Neural cell (in vitro differentiated cells): Measurements from ENCODE around the gene FBXO34. TPM values are rescaled to one million over a fixed set of nuclear protein-coding genes. Genes with fewer than 3 reads are reported as not detected.

Experiments
- H2AFZ ChIP-seq: fragments of 200-600, 300-800 bp; sonication (generic), shearing (Covaris generic); 2 replicates; pipeline ENCODE4 v1.6.0; 2014; ENCODE audit warnings: low read depth, mild to moderate bottlenecking, antibody characterized with exemption, low read length, moderate library complexity
- H3F3A ChIP-seq: fragments of 200-600 bp; shearing (Covaris generic); 2 replicates; pipeline ENCODE4 v1.6.1; 2016; ENCODE audit warnings: mild to moderate bottlenecking, moderate library complexity, mixed read lengths, antibody characterized with exemption, low read length; ENCODE audit not compliant: insufficient read depth, poor library complexity, severe bottlenecking
- H3K27ac ChIP-seq: fragments of 200-600, 300-800 bp; sonication (generic), shearing (Covaris generic); 2 replicates; pipeline ENCODE4 v1.5.1; 2014; ENCODE audit warnings: mild to moderate bottlenecking, low read length, moderate library complexity
- H3K27me3 ChIP-seq: fragments of 300-800, 200-600 bp; sonication (generic), shearing (Covaris generic); 2 replicates; pipeline ENCODE4 v1.6.0; 2014; ENCODE audit warnings: mild to moderate bottlenecking, low read depth, low read length, moderate library complexity; ENCODE audit not compliant: insufficient read depth
- H3K36me3 ChIP-seq: fragments of 300-800, 200-600 bp; sonication (generic), shearing (Covaris generic); 2 replicates; pipeline ENCODE4 v1.5.1; 2014; ENCODE audit warnings: mild to moderate bottlenecking, antibody characterized with exemption, low read length, moderate library complexity; ENCODE audit not compliant: insufficient read depth
- H3K4me2 ChIP-seq: fragments of 300-800, 200-600 bp; sonication (generic), shearing (Covaris generic); 2 replicates; pipeline ENCODE4 v1.6.0; 2014; ENCODE audit warnings: mild to moderate bottlenecking, low read length
- H3K4me3 ChIP-seq: fragments of 300-800, 200-600 bp; sonication (generic), shearing (Covaris generic); 2 replicates; pipeline ENCODE4 v1.5.1; 2014; ENCODE audit warnings: mild to moderate bottlenecking, low read length, moderate library complexity
- H3K79me2 ChIP-seq: fragments of 200-600 bp; shearing (Covaris generic); replicated peaks from 2 replicates; pipeline ENCODE4 v1.6.0; 2014; ENCODE audit warnings: mild to moderate bottlenecking, low read length, moderate library complexity; ENCODE audit not compliant: insufficient read depth
- H3K9ac ChIP-seq: fragments of 300-800, 200-600 bp; sonication (generic), shearing (Covaris generic); 2 replicates; pipeline ENCODE4 v1.6.1; 2016; ENCODE audit warnings: mild to moderate bottlenecking, low read length, mixed read lengths
- H3K9me2 ChIP-seq: fragments of 200-600 bp; shearing (Covaris generic); 2 replicates; pipeline ENCODE4 v1.6.1; 2016; ENCODE audit warnings: mild to moderate bottlenecking, low read length, mixed read lengths; ENCODE audit not compliant: insufficient read depth
- H3K9me3 ChIP-seq: fragments of 200-600, 300-800 bp; sonication (generic), shearing (Covaris generic); 2 replicates; pipeline ENCODE4 v1.6.1; 2016; ENCODE audit warnings: mild to moderate bottlenecking, mixed run types, low read length, moderate library complexity, mixed read lengths
- H4K20me1 ChIP-seq: fragments of 200-600 bp; shearing (Covaris generic); 2 replicates; pipeline ENCODE4 v1.6.1; 2016; ENCODE audit warnings: mild to moderate bottlenecking, mixed run types; ENCODE audit not compliant: insufficient read depth
- CTCF ChIP-seq: fragments of 450-650 bp; IDR thresholded peaks from 2 replicates; pipeline ENCODE4 v1.5.1; 2014; ENCODE audit warnings: antibody characterized with exemption, mild to moderate bottlenecking, moderate library complexity; ENCODE audit not compliant: poor library complexity, severe bottlenecking
- EP300 ChIP-seq: fragments of 450-650 bp; conservative IDR thresholded peaks from 2 replicates; pipeline ENCODE4 v1.6.1; 2014; ENCODE audit warnings: antibody characterized with exemption, mild to moderate bottlenecking, moderate library complexity; ENCODE audit not compliant: poor library complexity, severe bottlenecking
- EZH2 ChIP-seq: fragments of 200-600, 300-800 bp; shearing (Covaris generic), sonication (generic); IDR thresholded peaks from 2 replicates; pipeline ENCODE4 v1.6.1; 2014; ENCODE audit warnings: antibody characterized with exemption, low read length, borderline replicate concordance, mild to moderate bottlenecking; ENCODE audit not compliant: insufficient read depth, poor library complexity, severe bottlenecking
- MXI1 ChIP-seq: fragments of 450-650 bp; conservative IDR thresholded peaks from 2 replicates; pipeline ENCODE4 v1.6.1; 2014; ENCODE audit warnings: antibody characterized with exemption, mild to moderate bottlenecking; ENCODE audit not compliant: poor library complexity, severe bottlenecking
- RAD21 ChIP-seq: fragments of 450-650 bp; conservative IDR thresholded peaks from 2 replicates; pipeline ENCODE4 v1.6.1; 2014; ENCODE audit warnings: antibody characterized with exemption, mild to moderate bottlenecking, moderate library complexity
- REST ChIP-seq: IDR thresholded peaks from 2 replicates; pipeline ENCODE4 v1.6.1; 2012; ENCODE audit warnings: borderline replicate concordance
- SMC3 ChIP-seq: fragments of 450-650 bp; conservative IDR thresholded peaks from 2 replicates; pipeline ENCODE4 v1.6.1; 2014; ENCODE audit warnings: antibody characterized with exemption, mild to moderate bottlenecking, moderate library complexity; ENCODE audit not compliant: poor library complexity
- TAF1 ChIP-seq: IDR thresholded peaks from 2 replicates; pipeline ENCODE4 v1.6.1; 2012; ENCODE audit warnings: low read depth
- polyA plus RNA-seq: library from polyadenylated mRNA; depleted of rRNA; stranded (reverse); fragments of >200 nt; gene quantifications from 2 replicates; pipeline ENCODE4 v1.2.3, GENCODE V29; 2014

FBXO34 gene
- polyA plus RNA-seq, 1 donor from 2014 or later, result 34.2 TPM

- Histone ChIP-seq H3K79me2 (peaks cover 28% of the 10 kb centered on the region), H3F3A (no peaks in the 10 kb centered on the region), H3K36me3 (no peaks in the 10 kb centered on the region), H3K4me3 (no peak overlapping the region), H3K9ac (no peak overlapping the region), H2AFZ (no peak overlapping the region), H3K4me2 (no peak overlapping the region), H3K27me3 (no peaks in the 10 kb centered on the region), H3K9me2 (no peaks in the 10 kb centered on the region), H3K27ac (no peak overlapping the region), H3K9me3 (no peaks in the 10 kb centered on the region), H4K20me1 (no peaks in the 10 kb centered on the region)
- no peak for TF ChIP-seq RAD21
- TF ChIP-seq SMC3, result no peak
- no peak for TF ChIP-seq MXI1
- no peak for TF ChIP-seq CTCF
- no peak for TF ChIP-seq EP300
- TF ChIP-seq EZH2, result no peak
Measured at GRCh38 chr14:55285048-55285652, 13.9 kb downstream of the FBXO34 start.

GRCh38 chr14:55288439-55288838 is 17.2 kb downstream of the FBXO34 start:
- no peak overlapping the region for H3K27ac ChIP-seq
- H3K4me3 ChIP-seq, result no peak overlapping the region
- H3K36me3 ChIP-seq, result no peaks in the 10 kb centered on the region
- no peak overlapping the region for H3K4me2 ChIP-seq
- H3K27me3 ChIP-seq, result no peaks in the 10 kb centered on the region
- H2AFZ ChIP-seq, result no peak overlapping the region
- no peak overlapping the region for H3K9ac ChIP-seq
- H3K9me3 ChIP-seq, result no peaks in the 10 kb centered on the region
- no peaks in the 10 kb centered on the region for H3F3A ChIP-seq
- no peaks in the 10 kb centered on the region for H3K9me2 ChIP-seq
- peaks cover 33% of the 10 kb centered on the region for H3K79me2 ChIP-seq
- no peaks in the 10 kb centered on the region for H4K20me1 ChIP-seq
- TF ChIP-seq CTCF (no peak), TAF1 (no peak), RAD21 (no peak), MXI1 (no peak)

GRCh38 chr14:55291480-55292081 is 20.4 kb downstream of the FBXO34 start:
- no peak overlapping the region for H3K27ac ChIP-seq
- no peak for TF ChIP-seq REST
- no peak overlapping the region for H2AFZ ChIP-seq
- H3K9me2 ChIP-seq, result no peaks in the 10 kb centered on the region
- no peaks in the 10 kb centered on the region for H3K36me3 ChIP-seq
- H3K9ac ChIP-seq, result no peak overlapping the region
- H4K20me1 ChIP-seq, result no peaks in the 10 kb centered on the region
- H3K27me3 ChIP-seq, result no peaks in the 10 kb centered on the region
- H3K79me2 ChIP-seq, result peaks cover 35% of the 10 kb centered on the region
- no peak overlapping the region for H3K4me3 ChIP-seq
- no peak overlapping the region for H3K4me2 ChIP-seq
- H3K9me3 ChIP-seq, result no peaks in the 10 kb centered on the region
- H3F3A ChIP-seq, result no peaks in the 10 kb centered on the region
